Measurements from ENCODE around the gene CHI3L1. TPM values are rescaled to one million over a fixed set of nuclear protein-coding genes. Genes with fewer than 3 reads are reported as not detected.

The CHI3L1 gene
- total RNA-seq, 1 donor from 2014 or later, result 0.20 TPM

DNA sequence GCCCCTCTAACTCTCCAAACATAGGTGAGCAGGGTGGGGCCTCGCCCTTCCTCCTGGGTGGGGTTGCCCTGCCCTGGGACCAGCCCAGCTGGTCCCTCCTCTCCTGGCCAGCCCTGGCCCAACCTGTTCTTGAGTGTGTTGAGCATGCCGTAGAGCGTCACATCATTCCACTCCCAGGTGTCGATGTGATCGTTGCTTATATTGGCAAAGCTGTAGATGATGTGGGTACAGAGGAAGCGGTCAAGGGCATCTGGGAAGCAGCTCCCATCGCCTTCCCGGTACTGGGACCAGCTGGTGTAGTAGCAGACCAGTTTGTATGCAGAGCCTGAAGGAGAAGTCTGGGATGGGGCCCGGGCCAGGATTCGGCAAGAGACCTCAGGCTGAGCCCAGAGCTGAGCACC, 1.4 kb downstream of the CHI3L1 start:
- no peaks in the 10 kb centered on the region for H3K36me3 Mint-ChIP-seq (ENCODE audit: low read depth, unreplicated experiment)
- DNase-seq (ENCODE audit: low read depth) (no peak), FAIRE-seq (no peak)
- Histone ChIP-seq H4K20me1 (ENCODE audit: insufficient read depth, low read length) (no peaks in the 10 kb centered on the region), H3K27me3 (ENCODE audit: insufficient read depth, low read length) (no peaks in the 10 kb centered on the region), H3K79me2 (ENCODE audit: insufficient read depth, low read length) (no peaks in the 10 kb centered on the region), H3K9me3 (ENCODE audit: insufficient read depth, low read depth, low read length) (no peaks in the 10 kb centered on the region), H3K27ac (ENCODE audit: low read depth, low read length) (no peak overlapping the region), H3K4me1 (ENCODE audit: insufficient read depth, low read length) (no peaks in the 10 kb centered on the region), H3K9ac (ENCODE audit: low read length) (no peak overlapping the region), H2AFZ (ENCODE audit: low read depth, low read length) (no peak overlapping the region), H3K36me3 (ENCODE audit: insufficient read depth, low read length) (no peaks in the 10 kb centered on the region), H3K4me3 (ENCODE audit: insufficient read depth, low read depth, low read length) (no peak overlapping the region), H3K4me2 (ENCODE audit: low read length) (no peak overlapping the region)
- peaks cover 24% of the 10 kb centered on the region for H3K27me3 Mint-ChIP-seq (ENCODE audit: low read depth, unreplicated experiment)
- H3K27ac Mint-ChIP-seq (ENCODE audit: unreplicated experiment), result no peak overlapping the region
- no peak for TF ChIP-seq EZH2 (IDR thresholded peaks at IDR 0.05; ENCODE audit: insufficient read depth, low read length)
- TF ChIP-seq, protein P1, sequence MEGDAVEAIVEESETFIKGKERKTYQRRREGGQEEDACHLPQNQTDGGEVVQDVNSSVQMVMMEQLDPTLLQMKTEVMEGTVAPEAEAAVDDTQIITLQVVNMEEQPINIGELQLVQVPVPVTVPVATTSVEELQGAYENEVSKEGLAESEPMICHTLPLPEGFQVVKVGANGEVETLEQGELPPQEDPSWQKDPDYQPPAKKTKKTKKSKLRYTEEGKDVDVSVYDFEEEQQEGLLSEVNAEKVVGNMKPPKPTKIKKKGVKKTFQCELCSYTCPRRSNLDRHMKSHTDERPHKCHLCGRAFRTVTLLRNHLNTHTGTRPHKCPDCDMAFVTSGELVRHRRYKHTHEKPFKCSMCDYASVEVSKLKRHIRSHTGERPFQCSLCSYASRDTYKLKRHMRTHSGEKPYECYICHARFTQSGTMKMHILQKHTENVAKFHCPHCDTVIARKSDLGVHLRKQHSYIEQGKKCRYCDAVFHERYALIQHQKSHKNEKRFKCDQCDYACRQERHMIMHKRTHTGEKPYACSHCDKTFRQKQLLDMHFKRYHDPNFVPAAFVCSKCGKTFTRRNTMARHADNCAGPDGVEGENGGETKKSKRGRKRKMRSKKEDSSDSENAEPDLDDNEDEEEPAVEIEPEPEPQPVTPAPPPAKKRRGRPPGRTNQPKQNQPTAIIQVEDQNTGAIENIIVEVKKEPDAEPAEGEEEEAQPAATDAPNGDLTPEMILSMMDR (IDR thresholded peaks at IDR 0.05; ENCODE audit: insufficient read depth, low read depth, low read length), result no peak
- no peaks in the 10 kb centered on the region for H3K9me3 Mint-ChIP-seq (ENCODE audit: unreplicated experiment)
- H3K4me1 Mint-ChIP-seq (ENCODE audit: low read depth, unreplicated experiment), result peaks cover 11% of the 10 kb centered on the region
- no peak overlapping the region for H3K4me3 Mint-ChIP-seq (ENCODE audit: unreplicated experiment)

DNA sequence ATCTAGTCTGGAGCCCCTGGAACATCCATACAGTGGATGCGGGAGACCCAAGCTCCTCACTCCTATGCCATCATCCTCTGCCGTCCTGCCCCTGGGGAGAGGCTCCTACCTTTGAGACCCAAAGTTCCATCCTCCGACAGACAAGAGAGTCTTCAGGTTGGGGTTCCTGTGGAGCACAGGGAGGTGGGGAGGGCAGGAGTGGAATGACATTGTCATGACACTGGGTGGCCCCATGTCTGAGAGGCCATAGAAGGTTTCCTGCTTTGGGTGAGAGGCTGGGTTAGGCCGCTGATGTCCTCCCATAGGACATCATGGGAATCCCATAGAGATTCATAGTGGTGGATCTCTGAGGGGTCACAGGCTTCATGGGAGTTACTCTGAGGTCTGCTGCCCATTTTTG, 2.0 kb downstream of the CHI3L1 start:
- H3K4me2 ChIP-seq (ENCODE audit: low read length), result no peak overlapping the region
- no peaks in the 10 kb centered on the region for H3K27me3 ChIP-seq (ENCODE audit: insufficient read depth, low read length)
- H3K9me3 ChIP-seq (ENCODE audit: insufficient read depth, low read depth, low read length), result no peaks in the 10 kb centered on the region
- no peak overlapping the region for H2AFZ ChIP-seq (ENCODE audit: low read depth, low read length)
- H3K4me1 ChIP-seq (ENCODE audit: insufficient read depth, low read length), result no peaks in the 10 kb centered on the region
- no peak for FAIRE-seq
- H3K9me3 Mint-ChIP-seq (ENCODE audit: unreplicated experiment), result no peaks in the 10 kb centered on the region
- no peak overlapping the region for H3K4me3 ChIP-seq (ENCODE audit: insufficient read depth, low read depth, low read length)
- no peaks in the 10 kb centered on the region for H3K79me2 ChIP-seq (ENCODE audit: insufficient read depth, low read length)
- H3K9ac ChIP-seq (ENCODE audit: low read length), result no peak overlapping the region
- H3K36me3 Mint-ChIP-seq (ENCODE audit: low read depth, unreplicated experiment), result no peaks in the 10 kb centered on the region
- H3K4me3 Mint-ChIP-seq (ENCODE audit: unreplicated experiment), result no peak overlapping the region
- no peak for DNase-seq (ENCODE audit: low read depth)
- TF ChIP-seq EZH2 (IDR thresholded peaks at IDR 0.05; ENCODE audit: insufficient read depth, low read length), result no peak
- TF ChIP-seq, protein P1 (IDR thresholded peaks at IDR 0.05; ENCODE audit: insufficient read depth, low read depth, low read length), result no peak
- peaks cover 11% of the 10 kb centered on the region for H3K4me1 Mint-ChIP-seq (ENCODE audit: low read depth, unreplicated experiment)
- peaks cover 26% of the 10 kb centered on the region for H3K27me3 Mint-ChIP-seq (ENCODE audit: low read depth, unreplicated experiment)
- H3K36me3 ChIP-seq (ENCODE audit: insufficient read depth, low read length), result no peaks in the 10 kb centered on the region
- no peak overlapping the region for H3K27ac Mint-ChIP-seq (ENCODE audit: unreplicated experiment)
- H4K20me1 ChIP-seq (ENCODE audit: insufficient read depth, low read length), result no peaks in the 10 kb centered on the region
- H3K27ac ChIP-seq (ENCODE audit: low read depth, low read length), result no peak overlapping the region

DNA sequence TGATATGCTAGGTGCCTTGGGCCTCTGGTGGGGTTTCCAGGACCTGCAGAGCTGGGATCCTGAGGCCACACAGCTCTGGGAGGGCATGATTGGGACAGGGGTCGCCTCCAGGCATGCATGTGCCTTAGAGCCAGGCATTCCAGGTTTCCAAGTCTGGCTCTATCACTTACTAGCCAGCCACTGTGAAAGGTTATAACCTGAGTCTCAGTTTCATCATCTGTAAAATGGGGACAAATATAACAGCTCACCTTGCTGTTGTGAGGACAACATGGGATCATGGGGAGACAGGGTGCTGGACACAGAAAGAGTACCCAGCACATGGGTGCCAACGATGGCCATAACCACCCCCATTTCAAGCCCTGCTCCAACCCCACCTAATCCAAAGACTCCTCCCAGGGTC, 2.7 kb downstream of the CHI3L1 start:
- no peak overlapping the region for H3K27ac Mint-ChIP-seq (ENCODE audit: unreplicated experiment)

More for the DNA sequence above, 2.7 kb downstream of the CHI3L1 start:
- Mint-ChIP-seq H3K9me3 (ENCODE audit: unreplicated experiment) (no peaks in the 10 kb centered on the region), H3K4me1 (ENCODE audit: low read depth, unreplicated experiment) (peaks cover 11% of the 10 kb centered on the region), H3K36me3 (ENCODE audit: low read depth, unreplicated experiment) (no peaks in the 10 kb centered on the region), H3K27me3 (ENCODE audit: low read depth, unreplicated experiment) (peaks cover 26% of the 10 kb centered on the region), H3K4me3 (ENCODE audit: unreplicated experiment) (no peak overlapping the region)
- no peak overlapping the region for H3K9ac ChIP-seq (ENCODE audit: low read length)
- no peaks in the 10 kb centered on the region for H3K9me3 ChIP-seq (ENCODE audit: insufficient read depth, low read depth, low read length)
- no peak overlapping the region for H3K4me3 ChIP-seq (ENCODE audit: insufficient read depth, low read depth, low read length)
- no peaks in the 10 kb centered on the region for H3K4me1 ChIP-seq (ENCODE audit: insufficient read depth, low read length)
- H3K27me3 ChIP-seq (ENCODE audit: insufficient read depth, low read length), result no peaks in the 10 kb centered on the region
- no peaks in the 10 kb centered on the region for H3K79me2 ChIP-seq (ENCODE audit: insufficient read depth, low read length)
- no peak overlapping the region for H3K4me2 ChIP-seq (ENCODE audit: low read length)
- DNase-seq (ENCODE audit: low read depth) (no peak), FAIRE-seq (no peak)
- no peak overlapping the region for H2AFZ ChIP-seq (ENCODE audit: low read depth, low read length)
- H3K27ac ChIP-seq (ENCODE audit: low read depth, low read length), result no peak overlapping the region
- H4K20me1 ChIP-seq (ENCODE audit: insufficient read depth, low read length), result no peaks in the 10 kb centered on the region
- TF ChIP-seq, protein P1 (IDR thresholded peaks at IDR 0.05; ENCODE audit: insufficient read depth, low read depth, low read length), result no peak
- TF ChIP-seq EZH2 (IDR thresholded peaks at IDR 0.05; ENCODE audit: insufficient read depth, low read length), result no peak
- H3K36me3 ChIP-seq (ENCODE audit: insufficient read depth, low read length), result no peaks in the 10 kb centered on the region
